Stimulated activated CD4-positive, alpha-beta T cell treated with anti-CD3 and anti-CD28 coated beads, Interleukin-12 subunit alpha, Interleukin-12 subunit beta, amount 100 ng/mL, for 48 hours (primary cell): ENCODE measurements around the gene GNAL.
"Not testable (repeated sequence)": the region's sequence is repeated elsewhere in the genome, so short reads cannot be mapped to it uniquely, and the experiment has no call there.

Source experiments
- DNase-seq, 3 donors: peaks; one replicate each; pipeline ENCODE4 v3.0.0-alpha.2; 2020; ENCODE audit warnings: low read depth in 2 of 3, low spot score in 1 of 3

The GNAL gene

GRCh38 chr18:11688972-11689668 is at the start of gene GNAL:
Gene GNAL (plus strand): TSS chr18:11689264. CDS start chr18:11689564, 300 bp downstream.
- peak; percentile 50 to 58 (median 51) for DNase-seq

DNA sequence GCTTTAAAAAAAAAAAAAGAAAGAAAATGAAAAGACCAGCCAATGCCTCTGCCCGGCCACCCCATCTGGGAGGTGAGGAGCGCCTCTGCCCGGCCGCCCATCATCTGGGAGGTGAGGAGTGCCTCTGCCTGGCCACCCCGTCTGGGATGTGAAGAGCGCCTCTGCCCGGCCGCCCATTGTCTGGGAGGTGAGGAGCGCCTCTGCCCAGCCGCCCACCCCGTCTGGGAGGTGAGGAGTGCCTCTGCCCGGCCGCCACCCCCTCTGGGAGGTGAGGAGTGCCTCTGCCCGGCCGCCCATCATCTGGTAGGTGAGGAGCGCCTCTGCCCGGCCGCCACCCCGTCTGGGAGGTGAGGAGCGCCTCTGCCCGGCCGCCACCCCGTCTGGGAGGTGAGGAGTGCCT is 41.8 kb upstream of the GNAL start:
- not testable (repeated sequence) for DNase-seq

GRCh38 chr18:11647804-11648203 is 41.3 kb upstream of the GNAL start:
- not testable (repeated sequence) for DNase-seq

- no peak for DNase-seq
Observed at GRCh38 chr18:11649839-11650238, 39.2 kb upstream of the GNAL start.

DNA sequence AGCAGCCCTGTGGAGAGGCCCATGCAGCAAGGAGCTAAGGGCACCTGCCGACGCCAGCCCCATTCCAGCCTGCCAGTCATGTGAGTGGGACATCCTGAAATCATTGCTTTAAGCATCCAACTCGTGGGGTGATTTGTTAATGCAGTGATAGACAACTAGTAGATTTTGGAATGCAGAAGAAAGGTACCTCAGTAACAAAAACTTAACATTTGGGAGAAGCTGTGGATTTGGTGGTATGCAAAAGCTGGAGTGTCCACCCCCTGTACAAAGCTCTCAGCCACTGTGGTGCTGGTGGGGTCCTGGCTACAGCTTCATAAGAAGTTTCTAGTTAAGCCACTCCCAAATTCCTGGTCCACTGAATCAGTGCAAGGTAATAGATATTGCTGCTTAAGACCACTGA is 37.2 kb upstream of the GNAL start:
- DNase-seq: no peak

- no peak for DNase-seq
Observed at GRCh38 chr18:11653521-11653920, 35.5 kb upstream of the GNAL start.

DNA sequence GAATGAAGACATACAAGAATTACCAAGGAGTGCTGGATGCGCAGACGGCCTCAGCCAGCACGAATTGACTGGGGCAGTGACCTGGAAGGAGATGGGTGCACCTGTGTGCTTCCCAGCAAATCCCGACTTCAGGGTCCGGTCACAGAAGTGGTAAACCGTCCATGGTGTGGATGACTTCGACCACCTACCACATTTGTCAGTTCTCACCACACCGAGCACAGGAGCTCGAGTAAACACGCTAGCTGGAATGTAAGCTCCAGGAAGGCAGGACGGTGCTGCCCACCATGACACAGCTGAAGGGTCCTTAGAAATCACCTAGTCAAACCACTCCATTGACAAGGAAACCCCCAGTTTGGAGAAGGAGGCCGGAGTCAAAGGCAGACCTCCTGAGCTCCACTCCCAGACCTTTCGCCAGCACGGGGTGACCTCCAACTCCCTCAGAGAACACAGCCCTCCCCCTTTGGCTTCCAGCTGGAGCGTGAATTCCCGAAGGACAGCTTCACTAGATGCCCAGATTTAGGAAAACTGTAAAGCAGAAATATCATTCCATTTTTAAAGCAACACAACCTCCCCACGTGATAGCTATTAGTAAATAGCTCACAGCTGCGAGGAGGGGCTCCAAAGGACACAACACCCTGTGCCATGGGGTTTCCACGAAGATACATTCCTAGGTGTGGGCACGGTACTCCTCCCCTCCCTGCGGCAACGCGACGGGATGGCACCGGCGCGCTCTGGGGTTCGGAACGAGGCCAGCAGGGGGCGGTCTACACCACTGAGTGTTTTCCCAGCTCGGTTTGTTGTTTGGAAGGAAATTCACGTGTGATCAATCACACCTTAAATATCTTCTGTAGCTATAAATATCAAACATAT is 34.1 kb upstream of the GNAL start:
- peak; percentile 36 to 57 (median 46) for DNase-seq

DNA sequence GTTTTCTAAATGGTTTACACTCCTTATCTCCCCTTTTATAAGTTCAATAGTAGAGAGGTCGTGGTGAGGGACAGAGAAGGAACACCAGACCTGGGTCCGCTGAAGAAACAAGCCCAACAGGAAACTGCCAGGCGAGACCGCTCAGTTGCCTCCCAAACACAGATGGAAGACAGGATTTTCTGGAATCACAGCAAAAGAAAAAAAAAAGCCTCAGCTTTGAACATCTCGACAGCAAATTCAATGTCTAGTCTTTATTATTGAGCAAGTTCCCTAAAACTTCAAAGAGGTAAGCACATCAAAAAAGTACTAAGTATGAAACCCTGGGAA is 33.5 kb upstream of the GNAL start:
- DNase-seq: no peak

GRCh38 chr18:11657152-11657551 is 31.9 kb upstream of the GNAL start:
- DNase-seq: no peak

GRCh38 chr18:11657554-11657953 is 31.5 kb upstream of the GNAL start:
- DNase-seq: no peak

DNA sequence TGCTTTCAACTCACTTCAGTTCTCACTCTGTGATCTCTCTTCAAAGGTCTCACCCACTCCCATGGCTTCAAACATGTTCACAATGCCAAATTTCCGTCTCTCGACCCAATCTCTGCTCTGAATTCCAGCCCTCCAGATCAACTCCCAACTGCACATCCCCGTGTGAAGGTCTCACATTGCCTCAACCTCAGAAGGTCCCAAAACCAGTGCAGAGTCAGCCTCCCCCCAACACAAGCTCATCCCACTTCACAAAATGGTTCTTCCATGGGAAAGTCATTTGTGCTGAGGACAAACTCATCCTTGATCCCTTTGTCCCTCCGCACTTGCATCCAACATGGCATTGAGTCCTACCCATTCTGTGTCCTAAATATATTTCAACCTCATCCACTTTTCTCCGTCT is 31.0 kb upstream of the GNAL start:
- DNase-seq: no peak

DNA sequence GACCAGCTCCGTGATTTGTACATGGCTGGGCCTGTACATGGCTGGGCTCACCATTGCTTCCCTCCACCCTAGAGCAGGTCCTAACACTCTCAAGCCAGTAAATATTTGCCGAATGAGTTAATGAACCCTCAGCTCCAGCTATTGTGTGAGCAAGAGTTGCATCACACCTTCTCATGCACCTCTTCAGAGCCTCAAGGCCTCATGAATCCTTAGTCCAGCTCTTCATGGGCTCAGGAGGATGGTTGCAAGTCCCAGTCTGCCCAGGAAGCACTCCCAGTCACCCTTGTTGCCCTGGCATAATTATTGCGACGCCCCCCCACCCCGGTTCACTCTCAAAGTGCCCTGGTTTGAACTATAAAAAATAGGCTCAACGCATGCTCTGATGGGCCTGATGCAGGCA is 30.1 kb upstream of the GNAL start:
- no peak for DNase-seq

DNA sequence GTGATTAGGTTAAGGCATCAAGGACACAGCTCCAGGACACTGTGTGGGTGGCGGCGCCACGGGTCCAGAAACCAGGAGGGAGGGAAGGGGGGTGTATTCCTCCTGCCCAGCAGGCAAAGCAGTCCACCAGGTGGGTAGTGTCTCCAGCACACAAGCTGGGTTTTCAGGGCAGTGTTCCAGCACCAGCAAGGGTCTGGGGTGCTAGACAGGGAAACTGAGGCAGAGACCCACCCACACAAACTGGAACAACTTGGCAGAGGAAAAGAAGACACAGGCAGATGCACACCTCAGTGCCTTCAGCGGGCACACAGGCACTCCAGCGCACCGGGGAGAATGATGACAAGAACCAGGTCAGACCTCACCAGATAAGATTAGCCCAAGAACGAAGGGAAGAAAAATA is 28.4 kb upstream of the GNAL start:
- DNase-seq: no peak

- no peak for DNase-seq
Observed at GRCh38 chr18:11661430-11661829, 27.6 kb upstream of the GNAL start.

- DNase-seq: no peak
Observed at GRCh38 chr18:11663439-11664029, 25.5 kb upstream of the GNAL start.

- DNase-seq: no peak
Observed at GRCh38 chr18:11664286-11664685, 24.8 kb upstream of the GNAL start.

- no peak for DNase-seq
Observed at GRCh38 chr18:11665146-11665545, 23.9 kb upstream of the GNAL start.

- DNase-seq: no peak
Observed at GRCh38 chr18:11665587-11665986, 23.5 kb upstream of the GNAL start.

DNA sequence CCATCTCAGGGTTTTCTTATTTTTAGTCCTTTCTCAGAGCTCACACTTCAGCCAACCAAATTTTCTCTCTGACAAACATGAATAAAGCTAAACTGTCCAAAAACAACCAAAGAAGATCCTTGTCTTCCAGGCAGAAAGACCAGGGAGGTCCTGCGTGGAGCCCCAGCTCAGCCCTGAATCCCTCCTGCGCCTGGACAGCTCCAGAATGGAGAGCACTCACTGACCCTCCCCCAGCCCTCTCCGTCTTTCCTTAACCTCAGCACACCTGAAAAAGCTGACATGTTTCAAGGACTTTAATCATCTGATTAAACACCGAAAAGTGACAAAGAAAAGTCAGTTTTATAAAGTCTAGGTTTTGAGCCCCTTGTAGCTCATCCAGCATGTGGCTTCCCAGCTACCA is 22.9 kb upstream of the GNAL start:
- no peak for DNase-seq

DNA sequence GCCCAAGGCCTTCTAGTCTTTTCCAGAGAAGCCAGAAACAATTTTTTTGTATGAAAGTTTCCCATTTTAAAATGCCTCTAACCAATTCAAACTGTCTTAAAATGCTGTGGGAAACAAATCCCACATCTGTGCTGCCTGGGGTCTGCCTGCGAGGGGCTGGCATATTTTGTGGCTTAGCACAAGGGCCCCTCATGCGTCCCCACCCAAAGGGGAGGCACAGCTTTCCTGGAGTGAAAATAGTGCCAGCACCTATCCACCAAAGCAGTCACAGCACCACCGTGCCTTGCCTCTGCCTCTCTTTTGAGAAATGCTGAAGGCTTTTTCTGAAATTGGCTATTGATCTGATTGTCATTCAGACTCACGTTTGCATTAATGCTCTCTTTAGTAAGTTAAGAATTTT is 22.2 kb upstream of the GNAL start:
- no peak for DNase-seq

GRCh38 chr18:11667578-11667977 is 21.5 kb upstream of the GNAL start:
- DNase-seq: no peak

GRCh38 chr18:11668441-11669169 is 20.5 kb upstream of the GNAL start:
- no peak for DNase-seq
